ENCODE measurements around the gene CSNK2A3. TPM values are rescaled to one million over a fixed set of nuclear protein-coding genes. Genes with fewer than 3 reads are reported as not detected.

CSNK2A3 gene
- total RNA-seq, 1 experiment from 2014 or later: 1.7 TPM

DNA sequence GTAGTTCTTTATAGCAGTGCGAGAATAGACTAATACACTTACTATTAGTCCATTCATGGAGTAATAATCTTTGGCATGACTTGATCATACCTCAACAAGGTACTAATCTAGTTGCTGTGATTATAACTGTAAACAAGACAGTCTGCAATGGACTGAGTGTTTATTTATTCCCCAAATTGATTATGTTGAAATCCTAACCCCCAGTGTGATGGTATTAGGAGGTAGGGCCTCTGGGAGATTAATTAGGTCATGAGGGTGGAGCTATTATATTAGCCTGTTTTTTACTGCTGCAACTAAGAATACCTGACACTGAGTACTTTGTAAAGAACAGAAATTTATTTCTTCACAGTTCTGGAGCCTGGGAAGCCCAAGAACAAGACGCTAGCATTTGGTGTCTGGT is 30.9 kb upstream of the CSNK2A3 start:
- Histone ChIP-seq H3K56ac (ENCODE audit: insufficient read length, low read depth, low read length) (no peak overlapping the region), H4K8ac (replicated peaks; ENCODE audit: insufficient read length, low read depth, low read length) (no peak overlapping the region), H2BK5ac (ENCODE audit: insufficient read length, low read length) (no peak overlapping the region), H3K79me1 (ENCODE audit: insufficient read depth, low read depth, low read length, poor library complexity, severe bottlenecking) (no peaks in the 10 kb centered on the region), H2BK12ac (ENCODE audit: insufficient read length, low read depth, low read length) (no peak overlapping the region), H3K9me3 (ENCODE audit: control insufficient read depth, low read depth, low read length) (no peaks in the 10 kb centered on the region), H2BK15ac (ENCODE audit: low read depth, low read length) (no peak overlapping the region), H3K23ac (ENCODE audit: insufficient read length, low read depth, low read length) (no peak overlapping the region), H3K79me2 (ENCODE audit: insufficient read depth, low read length) (no peaks in the 10 kb centered on the region), H3K18ac (ENCODE audit: insufficient read length, low read depth, low read length) (no peak overlapping the region), H3K27me3 (ENCODE audit: insufficient read depth, low read length) (no peaks in the 10 kb centered on the region), H3K4me2 (ENCODE audit: insufficient read depth, insufficient read length, low read length) (no peak overlapping the region), H3K14ac (ENCODE audit: insufficient read depth, low read length) (no peak overlapping the region), H4K91ac (ENCODE audit: insufficient read length, low read depth, low read length) (no peak overlapping the region), H3K23me2 (ENCODE audit: insufficient read length, low read depth, low read length, poor library complexity, severe bottlenecking) (no peaks in the 10 kb centered on the region), H2BK20ac (ENCODE audit: low read depth, low read length, poor library complexity, severe bottlenecking) (no peak overlapping the region), H3T11ph (ENCODE audit: low read length) (no peak overlapping the region), H4K20me1 (ENCODE audit: control insufficient read depth, insufficient read depth, insufficient read length) (no peaks in the 10 kb centered on the region), H3K9ac (ENCODE audit: extremely low read depth, insufficient read length, low read length) (no peak overlapping the region), H3K4me1 (ENCODE audit: insufficient read depth, low read length) (no peaks in the 10 kb centered on the region), H2AK5ac (ENCODE audit: insufficient read length, low read length) (no peak overlapping the region), H2AFZ (ENCODE audit: low read length) (no peak overlapping the region), H3K4ac (ENCODE audit: low read depth, low read length) (no peak overlapping the region), H2BK120ac (ENCODE audit: low read depth, low read length, poor library complexity, severe bottlenecking) (no peak overlapping the region), H4K5ac (ENCODE audit: insufficient read length, low read depth, low read length) (no peak overlapping the region), H3K27ac (ENCODE audit: insufficient read length, low read depth, low read length) (no peak overlapping the region)
- H3K4me1 Mint-ChIP-seq: peaks cover 16 to 19% of the 10 kb centered on the region in 2 experiments
- peaks cover 2% of the 10 kb centered on the region for H3K27me3 Mint-ChIP-seq (ENCODE audit: low read depth)
- no peak overlapping the region for H3K27ac Mint-ChIP-seq
- no CpG with 5 or more reads among the region's 2 CpGs for WGBS (ENCODE audit: extremely low coverage, insufficient read length, low lambda C conversion rate)
- H3K4me3 Mint-ChIP-seq: no peak overlapping the region
- H3K9me3 Mint-ChIP-seq: peaks cover 0 to 4% of the 10 kb centered on the region in 2 experiments; a peak in 1 of 5 replicates
- TF ChIP-seq, protein P1, sequence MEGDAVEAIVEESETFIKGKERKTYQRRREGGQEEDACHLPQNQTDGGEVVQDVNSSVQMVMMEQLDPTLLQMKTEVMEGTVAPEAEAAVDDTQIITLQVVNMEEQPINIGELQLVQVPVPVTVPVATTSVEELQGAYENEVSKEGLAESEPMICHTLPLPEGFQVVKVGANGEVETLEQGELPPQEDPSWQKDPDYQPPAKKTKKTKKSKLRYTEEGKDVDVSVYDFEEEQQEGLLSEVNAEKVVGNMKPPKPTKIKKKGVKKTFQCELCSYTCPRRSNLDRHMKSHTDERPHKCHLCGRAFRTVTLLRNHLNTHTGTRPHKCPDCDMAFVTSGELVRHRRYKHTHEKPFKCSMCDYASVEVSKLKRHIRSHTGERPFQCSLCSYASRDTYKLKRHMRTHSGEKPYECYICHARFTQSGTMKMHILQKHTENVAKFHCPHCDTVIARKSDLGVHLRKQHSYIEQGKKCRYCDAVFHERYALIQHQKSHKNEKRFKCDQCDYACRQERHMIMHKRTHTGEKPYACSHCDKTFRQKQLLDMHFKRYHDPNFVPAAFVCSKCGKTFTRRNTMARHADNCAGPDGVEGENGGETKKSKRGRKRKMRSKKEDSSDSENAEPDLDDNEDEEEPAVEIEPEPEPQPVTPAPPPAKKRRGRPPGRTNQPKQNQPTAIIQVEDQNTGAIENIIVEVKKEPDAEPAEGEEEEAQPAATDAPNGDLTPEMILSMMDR (conservative IDR thresholded peaks at IDR 0.05): no peak
- peaks cover 0 to 2% (median 0%) of the 10 kb centered on the region in 3 experiments; a peak in 2 of 7 replicates for H3K36me3 Mint-ChIP-seq (ENCODE audit: insufficient read depth in 1 of 3, low read depth in 3 of 3)
- DNase-seq: no peak

Data from H9 (cell line).